Measurements from ENCODE around the gene KCNMA1. TPM values are rescaled to one million over a fixed set of nuclear protein-coding genes. Genes with fewer than 3 reads are reported as not detected.
A peak's percentile ranks its signal among the peaks of the same experiment; 100 is the strongest.

The KCNMA1 gene
- total RNA-seq, 2 donors from 2014 or later, result 168 to 188 TPM

DNA sequence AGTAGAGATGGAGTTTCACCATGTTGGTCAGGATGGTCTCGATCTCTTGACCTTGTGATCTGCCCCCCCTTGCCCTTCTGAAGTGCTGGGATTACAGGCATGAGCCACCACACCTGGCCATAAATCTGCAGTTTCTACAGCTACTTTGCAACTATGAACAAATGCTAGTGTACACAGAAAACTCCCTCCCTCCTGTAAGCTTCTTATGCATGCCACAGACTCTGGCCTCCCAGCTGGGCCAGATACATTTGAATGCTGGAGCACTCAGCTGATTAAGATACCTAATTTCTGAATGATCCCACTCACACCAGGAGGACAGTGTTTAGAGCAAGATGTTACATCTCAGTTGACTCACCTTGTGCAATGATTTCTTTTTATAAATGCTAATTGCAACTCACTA is 486.2 kb downstream of the KCNMA1 start:
- DNase-seq (ENCODE audit: low spot score) (no peak), ATAC-seq (ENCODE audit: insufficient number of reproducible peaks, low FRiP score, low read depth) (no peak)
- TF ChIP-seq, protein P1, sequence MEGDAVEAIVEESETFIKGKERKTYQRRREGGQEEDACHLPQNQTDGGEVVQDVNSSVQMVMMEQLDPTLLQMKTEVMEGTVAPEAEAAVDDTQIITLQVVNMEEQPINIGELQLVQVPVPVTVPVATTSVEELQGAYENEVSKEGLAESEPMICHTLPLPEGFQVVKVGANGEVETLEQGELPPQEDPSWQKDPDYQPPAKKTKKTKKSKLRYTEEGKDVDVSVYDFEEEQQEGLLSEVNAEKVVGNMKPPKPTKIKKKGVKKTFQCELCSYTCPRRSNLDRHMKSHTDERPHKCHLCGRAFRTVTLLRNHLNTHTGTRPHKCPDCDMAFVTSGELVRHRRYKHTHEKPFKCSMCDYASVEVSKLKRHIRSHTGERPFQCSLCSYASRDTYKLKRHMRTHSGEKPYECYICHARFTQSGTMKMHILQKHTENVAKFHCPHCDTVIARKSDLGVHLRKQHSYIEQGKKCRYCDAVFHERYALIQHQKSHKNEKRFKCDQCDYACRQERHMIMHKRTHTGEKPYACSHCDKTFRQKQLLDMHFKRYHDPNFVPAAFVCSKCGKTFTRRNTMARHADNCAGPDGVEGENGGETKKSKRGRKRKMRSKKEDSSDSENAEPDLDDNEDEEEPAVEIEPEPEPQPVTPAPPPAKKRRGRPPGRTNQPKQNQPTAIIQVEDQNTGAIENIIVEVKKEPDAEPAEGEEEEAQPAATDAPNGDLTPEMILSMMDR (IDR thresholded peaks at IDR 0.05), result no peak
- H3K27ac ChIP-seq, result no peak overlapping the region
- H3K4me3 ChIP-seq, result no peak overlapping the region
- H3K36me3 ChIP-seq, result no peaks in the 10 kb centered on the region
- peaks cover 16 to 71% of the 10 kb centered on the region in 2 donors for H3K4me1 ChIP-seq (ENCODE audit: control insufficient read depth in 1 of 2, low read depth in 2 of 2)
- no peaks in the 10 kb centered on the region for H3K9me3 ChIP-seq
- no peaks in the 10 kb centered on the region for H3K27me3 ChIP-seq (replicated peaks; ENCODE audit: insufficient read depth)

DNA sequence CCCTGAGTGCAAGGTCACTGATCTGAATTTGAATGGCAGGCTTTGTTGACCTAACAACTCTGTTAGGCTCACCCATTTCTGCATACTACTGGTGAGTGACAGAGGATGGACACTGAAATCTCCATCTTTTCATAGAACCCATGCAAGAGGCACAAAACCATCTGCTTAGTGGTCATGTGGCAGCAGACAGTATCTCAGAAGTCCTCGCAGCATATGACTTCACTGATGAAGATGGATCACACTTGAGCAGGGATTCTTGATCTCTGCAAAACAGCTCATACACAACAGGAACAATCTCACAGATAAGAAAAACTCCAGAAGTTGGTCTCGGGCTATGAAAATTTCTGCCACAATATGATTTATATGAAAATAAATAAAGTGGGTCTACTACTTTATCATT is 487.9 kb downstream of the KCNMA1 start:
- peaks cover 16 to 76% of the 10 kb centered on the region in 2 donors for H3K4me1 ChIP-seq (ENCODE audit: control insufficient read depth in 1 of 2, low read depth in 2 of 2)
- H3K27ac ChIP-seq, result peak overlapping the region; percentile 51 to 56
- H3K9me3 ChIP-seq, result no peaks in the 10 kb centered on the region
- no peaks in the 10 kb centered on the region for H3K27me3 ChIP-seq (replicated peaks; ENCODE audit: insufficient read depth)
- H3K36me3 ChIP-seq, result no peaks in the 10 kb centered on the region
- no peak for ATAC-seq (ENCODE audit: insufficient number of reproducible peaks, low FRiP score, low read depth)
- TF ChIP-seq, protein P1 (IDR thresholded peaks at IDR 0.05), result no peak
- H3K4me3 ChIP-seq, result no peak overlapping the region
- no peak for DNase-seq (ENCODE audit: low spot score)

DNA sequence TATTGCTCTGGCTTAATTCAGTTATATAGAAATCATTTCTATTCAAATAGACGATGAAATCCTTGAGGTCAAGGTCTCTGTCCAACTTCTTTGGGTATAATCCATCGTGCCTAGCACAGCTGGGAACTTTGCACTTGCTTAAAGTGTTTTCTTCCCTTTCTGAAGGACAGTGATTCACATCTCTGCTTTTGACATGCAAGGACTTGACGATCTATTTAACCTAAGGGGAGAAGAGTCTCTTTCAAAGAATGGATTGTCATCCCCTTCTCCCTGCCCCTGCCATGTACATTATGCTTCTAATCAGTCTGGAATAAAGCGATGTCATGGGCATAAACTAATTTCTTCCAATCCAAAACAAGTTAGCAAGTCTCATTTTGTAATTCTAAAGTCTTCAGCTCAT is 488.6 kb downstream of the KCNMA1 start:
- H3K9me3 ChIP-seq, result no peaks in the 10 kb centered on the region
- no peak overlapping the region for H3K4me3 ChIP-seq
- peak overlapping the region; percentile 36 to 56 for H3K27ac ChIP-seq
- H3K36me3 ChIP-seq, result no peaks in the 10 kb centered on the region
- H3K4me1 ChIP-seq (ENCODE audit: control insufficient read depth in 1 of 2, low read depth in 2 of 2), result peaks cover 16 to 79% of the 10 kb centered on the region in 2 donors
- TF ChIP-seq, protein P1 (IDR thresholded peaks at IDR 0.05), result no peak
- no peaks in the 10 kb centered on the region for H3K27me3 ChIP-seq (replicated peaks; ENCODE audit: insufficient read depth)
- ATAC-seq (ENCODE audit: insufficient number of reproducible peaks, low FRiP score, low read depth) (no peak), DNase-seq (ENCODE audit: low spot score) (no peak)

- peak overlapping the region; percentile 36 for H3K27ac ChIP-seq
Observed at GRCh38 chr10:77147871-77148270, 489.7 kb downstream of the KCNMA1 start.

DNA sequence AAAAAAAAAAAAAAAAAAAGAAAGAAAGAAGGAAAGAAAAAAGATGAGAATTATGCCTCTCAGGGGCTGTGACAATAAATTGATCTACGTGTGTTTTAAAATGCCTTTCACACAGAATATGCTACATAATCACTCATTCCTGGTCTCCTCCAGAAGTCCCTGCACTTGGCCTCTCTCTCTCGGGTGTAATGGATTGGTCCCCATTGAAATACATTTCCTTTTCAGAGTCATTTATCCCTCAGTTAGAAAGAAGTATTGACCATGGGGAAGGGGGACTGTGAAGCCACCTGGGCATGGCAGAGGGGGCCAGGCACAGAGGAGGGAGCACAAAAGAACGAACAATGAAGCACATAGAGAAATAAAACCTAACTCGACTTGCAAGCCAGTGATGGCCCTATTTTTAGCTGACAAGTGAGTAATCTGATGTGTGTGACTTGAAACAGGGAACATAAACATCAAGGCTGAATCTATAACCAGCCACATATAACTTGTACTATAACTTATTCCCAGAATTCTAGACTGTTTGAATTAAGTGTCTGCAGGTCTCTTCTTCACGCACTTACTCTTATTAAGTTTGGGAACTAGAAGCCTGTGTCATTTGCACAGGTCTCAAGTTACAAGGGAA is 490.8 kb downstream of the KCNMA1 start:
- ATAC-seq (ENCODE audit: insufficient number of reproducible peaks, low FRiP score, low read depth) (no peak), DNase-seq (ENCODE audit: low spot score) (no peak)
- Histone ChIP-seq H3K27ac (peak overlapping the region; percentile 36 to 51), H3K4me1 (ENCODE audit: control insufficient read depth in 1 of 2, low read depth in 2 of 2) (peaks cover 16 to 81% of the 10 kb centered on the region in 2 donors), H3K36me3 (no peaks in the 10 kb centered on the region), H3K27me3 (replicated peaks; ENCODE audit: insufficient read depth) (no peaks in the 10 kb centered on the region), H3K9me3 (no peaks in the 10 kb centered on the region), H3K4me3 (peak overlapping the region; percentile 20)
- TF ChIP-seq, protein P1 (IDR thresholded peaks at IDR 0.05), result no peak

More at GRCh38 chr10:77147871-77148270, 489.7 kb downstream of the KCNMA1 start:
- DNase-seq (ENCODE audit: low spot score) (no peak), ATAC-seq (ENCODE audit: insufficient number of reproducible peaks, low FRiP score, low read depth) (no peak)
- H3K36me3 ChIP-seq, result no peaks in the 10 kb centered on the region
- H3K4me3 ChIP-seq, result no peak overlapping the region
- peaks cover 16 to 79% of the 10 kb centered on the region in 2 donors for H3K4me1 ChIP-seq (ENCODE audit: control insufficient read depth in 1 of 2, low read depth in 2 of 2)
- no peaks in the 10 kb centered on the region for H3K27me3 ChIP-seq (replicated peaks; ENCODE audit: insufficient read depth)
- TF ChIP-seq, protein P1 (IDR thresholded peaks at IDR 0.05), result no peak
- no peaks in the 10 kb centered on the region for H3K9me3 ChIP-seq
